GM21825 (cell line): Measurements from ENCODE around the gene TBX21.

Experiments used
- ATAC-seq: cut with Tn5 transposase; IDR thresholded peaks from one replicate; pipeline ENCODE4 v1.9.1; 2021; ENCODE audit warnings: mild to moderate bottlenecking, moderate library complexity; ENCODE audit not compliant: unreplicated experiment

TBX21 gene

GRCh38 chr17:47712330-47713023, 20.6 kb upstream of the TBX21 start:
- no peak for ATAC-seq

GRCh38 chr17:47713980-47714700, 18.9 kb upstream of the TBX21 start:
- no peak for ATAC-seq

DNA sequence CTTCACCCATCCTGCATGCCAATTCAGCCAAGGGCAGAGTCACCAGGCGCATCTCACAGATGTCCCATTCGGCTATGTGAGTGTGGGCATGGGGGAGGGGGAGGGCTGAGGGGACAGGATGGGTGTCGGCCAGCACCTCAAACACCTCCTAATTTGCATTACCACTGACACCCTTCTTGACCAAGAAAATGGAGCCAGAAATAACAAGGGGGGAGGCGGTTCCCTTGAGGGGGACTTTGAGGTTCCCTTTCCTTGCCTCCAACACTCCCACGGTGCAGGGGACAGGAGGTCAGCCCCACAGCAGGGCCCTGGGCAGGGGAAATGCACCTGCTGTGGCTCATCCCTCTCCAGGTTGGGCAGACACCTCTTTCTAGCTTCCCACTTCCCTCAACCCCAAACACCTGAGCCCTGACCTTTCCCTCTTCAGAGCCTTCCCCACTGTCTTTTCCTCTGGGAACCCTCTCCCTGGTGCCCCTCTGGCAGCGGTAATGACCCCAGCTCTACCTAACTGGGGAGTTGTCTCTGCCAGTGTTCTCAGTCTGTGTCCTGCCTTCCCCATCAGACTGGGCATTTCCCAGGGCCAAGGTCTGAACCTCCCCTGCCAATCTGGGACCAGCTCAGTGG, 18.2 kb upstream of the TBX21 start:
- no peak for ATAC-seq

- ATAC-seq, result no peak
Measured at GRCh38 chr17:47715669-47716325, 17.2 kb upstream of the TBX21 start.

DNA sequence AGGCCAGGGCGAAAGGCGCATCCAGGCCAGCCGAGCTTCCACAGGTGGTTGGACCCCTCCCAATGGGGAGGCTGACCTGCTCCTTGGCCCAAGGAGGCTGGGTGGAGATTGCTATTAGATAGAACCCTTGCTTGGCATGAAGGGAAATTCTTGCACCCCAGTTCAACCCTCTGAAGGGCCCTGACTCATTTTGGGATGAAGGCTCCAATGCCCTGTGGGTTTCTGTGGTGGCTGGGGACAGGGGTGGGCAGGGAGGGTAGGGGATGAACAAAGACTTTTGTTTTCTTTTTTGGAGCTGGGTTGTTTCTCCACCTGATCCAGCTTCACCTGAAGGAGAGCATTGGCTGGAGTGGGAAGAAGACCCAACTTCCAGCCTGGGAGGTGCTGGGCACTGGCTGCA, 16.7 kb upstream of the TBX21 start:
- no peak for ATAC-seq

DNA sequence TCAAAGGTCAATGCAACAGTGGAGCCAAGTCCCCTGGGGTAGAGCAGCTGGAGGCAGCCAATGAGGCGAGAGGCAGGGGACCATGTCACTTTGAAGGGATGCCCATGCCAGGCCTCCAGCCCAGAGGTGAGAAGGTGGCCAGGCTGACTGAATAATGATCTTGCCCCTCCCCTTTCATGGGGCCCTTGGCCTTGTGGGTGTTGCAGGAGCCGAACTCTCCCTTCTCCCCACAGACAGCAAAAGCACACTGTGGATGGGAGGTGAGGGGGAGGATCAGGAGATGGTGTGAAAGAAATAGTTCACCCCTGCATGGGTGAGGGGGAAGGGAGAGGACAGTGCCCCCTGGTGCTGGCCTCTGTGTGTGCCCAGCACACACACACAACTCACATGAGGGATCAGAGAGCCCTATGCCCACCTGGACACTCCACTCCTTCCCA, 15.8 kb upstream of the TBX21 start:
- ATAC-seq, result no peak

DNA sequence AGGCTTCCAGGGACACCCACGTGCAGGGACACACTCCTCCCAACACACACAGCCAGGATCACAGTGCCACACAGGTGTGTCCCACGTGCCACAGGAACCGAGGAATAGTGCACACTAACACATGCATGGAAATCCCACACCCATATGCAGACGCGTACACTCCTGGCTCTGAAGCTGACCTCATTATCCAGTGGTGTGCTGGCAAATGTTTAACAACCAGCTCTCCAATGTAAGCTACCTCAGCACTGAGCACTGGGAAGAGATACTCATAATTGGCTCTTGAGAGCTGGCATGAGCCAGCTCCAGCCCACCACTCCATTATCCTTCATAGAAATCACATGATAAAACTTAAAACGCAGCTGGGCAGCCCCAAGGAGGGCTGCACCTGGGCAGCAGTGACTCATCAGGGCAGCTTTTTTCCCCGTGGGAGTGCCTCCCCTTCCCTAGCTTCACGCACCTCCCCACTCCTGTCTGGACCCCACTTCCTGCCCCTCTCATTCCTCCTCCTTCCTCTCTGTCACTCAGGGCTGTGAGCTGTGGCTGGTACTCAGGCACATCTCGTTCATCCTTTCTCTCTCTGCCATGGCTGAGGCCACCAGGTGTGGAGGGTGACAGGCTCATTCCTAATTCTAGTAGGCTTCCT, 14.9 kb upstream of the TBX21 start:
- no peak for ATAC-seq

DNA sequence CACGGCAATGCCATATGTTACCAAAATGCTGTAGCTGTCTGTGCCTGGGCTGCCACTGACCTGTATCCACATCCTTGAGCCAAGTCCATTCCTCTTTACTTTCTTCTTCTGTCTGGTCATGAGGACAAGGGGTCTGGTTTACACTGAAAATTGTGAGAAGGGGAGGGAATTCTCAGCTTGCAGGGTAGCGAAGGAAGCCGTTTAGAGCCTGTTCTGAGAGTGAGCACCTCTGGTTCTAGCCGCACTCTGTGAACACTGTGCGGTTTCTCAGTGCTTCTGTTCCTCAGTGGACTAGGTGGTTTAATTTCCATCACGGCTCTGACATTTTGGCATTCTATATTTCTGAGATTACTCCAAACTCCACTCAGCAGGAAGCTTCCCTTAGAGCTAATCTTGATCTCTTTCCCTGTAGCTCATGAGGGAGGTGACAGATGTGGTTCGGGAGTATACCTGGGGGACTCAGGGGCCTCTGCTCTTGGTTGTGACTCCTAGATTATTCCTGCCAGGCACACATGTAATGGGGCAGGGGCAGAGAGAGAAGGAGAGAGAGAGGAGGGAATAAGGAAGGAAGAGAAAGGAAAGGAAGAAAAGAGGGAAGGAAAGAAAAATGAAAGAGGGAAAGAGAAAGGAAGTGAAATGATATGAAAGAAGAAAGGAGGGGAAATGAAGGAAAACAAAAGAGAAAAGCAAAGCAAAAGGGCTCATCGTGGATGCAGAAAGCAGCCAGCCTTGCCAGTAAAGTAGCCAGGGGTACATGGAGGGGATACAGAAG, 14.2 kb upstream of the TBX21 start:
- ATAC-seq, result no peak

DNA sequence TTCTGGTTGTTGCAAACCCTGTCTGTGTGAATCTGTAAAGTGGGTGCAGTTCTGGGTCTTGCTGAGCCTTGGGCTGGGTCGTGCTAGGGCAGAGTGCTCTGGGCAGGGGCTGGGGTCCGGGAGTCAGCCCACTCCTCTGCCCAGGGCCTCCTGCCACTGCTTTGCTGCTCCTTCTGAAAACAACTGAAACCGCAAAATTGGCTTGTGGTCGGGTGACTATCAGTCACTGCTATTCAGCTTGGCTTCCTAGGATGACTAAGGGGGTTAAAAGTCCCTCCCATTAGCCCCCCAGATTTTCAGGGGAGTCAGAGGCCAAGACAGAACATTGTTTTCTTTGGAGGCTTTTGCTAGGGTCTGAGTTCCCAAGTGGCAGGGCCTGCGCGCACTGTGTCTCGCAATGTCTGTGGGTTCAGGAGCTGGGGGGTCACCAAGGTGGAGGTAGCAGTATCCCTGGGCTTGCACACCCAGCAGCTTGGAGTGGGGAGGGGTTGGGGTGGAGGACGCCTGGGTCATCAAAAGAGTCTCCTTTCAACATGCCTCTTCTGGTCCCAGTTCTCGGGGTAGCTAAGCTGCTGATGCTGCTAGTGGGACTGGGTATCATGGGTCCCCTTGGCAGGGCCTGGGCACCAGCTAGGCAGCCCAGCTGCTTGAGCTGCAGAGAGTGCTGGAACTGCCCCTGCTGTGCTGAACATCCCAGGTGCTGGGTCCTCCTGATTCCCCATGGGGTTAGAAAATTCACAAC, 13.5 kb upstream of the TBX21 start:
- ATAC-seq, result no peak

DNA sequence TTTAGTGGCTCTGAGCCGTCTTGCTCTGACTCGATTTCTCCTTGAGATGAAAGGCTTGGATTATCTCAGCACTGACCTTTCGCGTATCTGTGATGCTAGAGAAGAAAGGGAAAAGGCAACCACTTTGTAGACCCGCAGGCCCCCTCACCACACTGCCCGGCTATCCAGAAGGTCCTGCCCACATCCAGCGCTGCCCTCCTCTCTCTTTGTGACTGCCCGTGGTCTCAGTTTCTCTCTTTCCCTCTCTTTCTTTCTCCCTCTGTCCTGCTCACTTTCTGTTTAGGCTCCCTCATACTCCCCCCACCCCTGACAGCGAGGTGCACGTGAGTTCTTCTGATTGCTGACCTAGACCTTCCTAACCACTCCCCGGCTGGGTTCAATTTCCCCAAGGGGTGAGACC, 12.8 kb upstream of the TBX21 start:
- no peak for ATAC-seq

DNA sequence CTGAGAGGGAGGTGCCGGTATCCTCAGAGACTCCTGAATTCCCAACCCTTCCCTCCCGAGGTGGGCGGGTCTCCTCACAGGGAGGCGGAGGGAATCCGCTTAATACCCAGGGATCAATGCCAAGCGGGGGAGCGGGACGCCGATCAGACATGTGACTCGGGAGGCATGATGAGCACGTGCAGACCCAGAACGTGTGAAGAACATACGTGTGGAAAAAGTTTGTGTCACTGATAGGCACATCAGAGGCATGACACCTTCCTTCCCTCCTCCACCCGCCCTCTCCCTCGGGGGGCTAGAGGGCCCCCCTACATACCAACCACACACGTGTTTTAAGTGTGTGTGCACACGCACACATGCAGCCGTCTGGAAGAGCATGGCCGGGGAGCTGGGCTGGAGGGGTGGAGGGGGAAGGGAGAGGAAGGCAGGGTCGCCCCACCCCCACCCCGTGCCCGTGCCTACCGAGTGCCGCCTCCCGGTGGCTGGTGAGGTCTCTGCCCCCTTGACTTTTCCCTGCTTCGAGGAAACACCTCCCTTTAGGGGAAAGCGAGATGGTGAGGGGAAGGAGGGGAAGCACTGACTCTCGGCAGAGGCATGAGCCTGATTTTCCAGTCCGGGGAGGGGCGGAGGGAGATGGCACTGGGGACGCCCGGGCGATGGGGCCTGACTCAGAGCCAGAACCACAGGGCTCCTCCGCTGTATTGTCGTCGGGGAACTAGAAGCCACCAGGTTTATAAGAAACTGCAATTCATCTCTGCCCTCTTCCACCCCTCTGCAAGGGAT, 12.1 kb upstream of the TBX21 start:
- peak; percentile 33 for ATAC-seq

- ATAC-seq, result no peak
Measured at GRCh38 chr17:47721725-47722124, 11.3 kb upstream of the TBX21 start.

DNA sequence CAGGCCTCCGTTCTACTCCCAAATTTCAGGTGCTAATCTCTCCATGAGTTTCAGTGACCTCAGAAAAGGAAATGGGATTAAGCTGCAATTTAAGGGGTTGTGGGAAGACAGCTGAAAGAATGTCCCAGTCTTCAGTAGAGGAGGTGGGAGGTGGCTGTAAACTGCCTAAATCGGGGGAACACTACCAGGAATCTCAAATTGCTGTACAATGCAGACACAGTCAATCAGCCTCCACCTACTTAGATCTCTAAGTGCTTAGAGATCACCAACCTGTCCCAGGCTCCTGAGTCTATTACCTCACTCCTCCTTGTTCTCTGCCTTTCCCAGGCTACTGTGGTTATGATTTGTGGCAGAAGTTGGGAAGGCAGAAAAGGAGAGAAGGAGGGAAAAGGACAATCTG, 8.3 kb upstream of the TBX21 start:
- no peak for ATAC-seq

DNA sequence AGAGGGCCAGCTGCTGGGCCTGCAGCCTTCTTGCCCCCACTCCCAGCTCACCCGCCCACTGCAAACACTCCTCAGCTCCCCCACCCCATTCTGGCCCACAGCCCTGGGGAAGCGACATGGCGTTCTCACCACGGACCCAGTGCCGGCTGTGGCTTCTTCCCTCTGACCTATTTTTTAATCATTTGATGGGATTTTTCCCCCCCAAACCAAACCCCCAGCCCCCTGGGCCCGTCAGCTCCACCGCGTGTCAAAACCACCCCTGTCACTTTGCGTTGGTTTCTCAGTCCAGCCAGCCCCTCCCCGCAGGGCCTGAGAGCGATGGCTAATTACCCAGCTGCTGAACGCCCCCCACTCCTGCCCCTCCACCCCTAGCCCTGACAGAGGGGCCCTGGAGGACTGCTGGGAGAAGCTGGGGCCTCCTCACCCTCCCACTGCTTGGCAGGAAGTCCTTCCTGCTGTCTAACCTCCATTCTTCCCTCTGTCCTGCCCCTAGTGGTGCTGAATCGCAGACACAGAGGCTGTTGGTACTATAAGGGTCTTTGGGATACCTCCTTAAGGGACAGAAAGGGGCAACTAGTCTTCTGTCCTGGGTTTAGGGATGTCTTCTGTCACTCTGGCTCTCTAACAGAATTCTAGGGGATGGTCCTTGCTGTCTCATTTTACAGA, 7.5 kb upstream of the TBX21 start:
- ATAC-seq, result no peak

DNA sequence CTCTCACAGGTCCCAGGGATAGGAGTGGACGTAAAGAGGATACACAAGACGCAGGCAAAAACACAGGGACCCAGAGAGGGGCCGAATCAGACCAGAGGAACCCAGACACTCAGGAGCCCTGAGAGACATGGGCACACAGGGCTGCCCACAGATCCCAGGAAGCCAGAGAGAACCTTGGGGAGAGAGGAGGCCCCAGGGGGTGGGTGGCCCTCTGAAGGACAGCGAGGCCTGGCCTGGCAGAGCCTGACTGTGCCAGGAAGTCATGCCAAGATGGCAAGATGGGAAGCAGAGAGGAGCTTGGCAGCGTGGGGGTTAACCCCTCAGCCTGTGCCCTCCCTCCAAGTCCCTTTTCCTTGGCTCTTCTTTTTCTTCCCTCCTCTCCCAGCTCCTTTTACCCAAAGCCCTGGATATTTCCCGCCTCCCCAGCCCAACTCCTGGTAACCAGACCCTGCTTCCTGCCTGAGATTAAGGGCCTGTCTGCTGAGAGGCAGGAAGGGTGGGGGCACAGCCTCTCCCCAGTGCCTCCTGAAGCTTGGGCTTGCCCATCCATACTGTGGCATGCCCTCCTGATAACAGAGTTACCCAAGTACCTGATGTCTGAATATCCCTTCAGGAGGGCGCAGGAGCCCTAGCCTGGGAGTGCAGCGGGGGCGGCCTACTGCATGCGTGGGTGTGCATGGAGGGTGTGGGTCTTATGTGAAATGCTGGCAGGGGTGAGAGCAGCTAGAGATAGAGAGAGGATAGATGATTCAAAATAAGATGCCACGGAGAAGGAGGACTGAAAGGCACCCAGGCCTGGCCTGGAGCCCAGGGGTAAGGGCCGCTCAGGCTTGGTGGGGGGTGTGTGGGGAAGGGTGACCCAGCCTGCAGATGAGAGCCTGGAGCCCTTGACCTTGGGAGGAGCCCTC, 6.0 kb upstream of the TBX21 start:
- ATAC-seq, result no peak

DNA sequence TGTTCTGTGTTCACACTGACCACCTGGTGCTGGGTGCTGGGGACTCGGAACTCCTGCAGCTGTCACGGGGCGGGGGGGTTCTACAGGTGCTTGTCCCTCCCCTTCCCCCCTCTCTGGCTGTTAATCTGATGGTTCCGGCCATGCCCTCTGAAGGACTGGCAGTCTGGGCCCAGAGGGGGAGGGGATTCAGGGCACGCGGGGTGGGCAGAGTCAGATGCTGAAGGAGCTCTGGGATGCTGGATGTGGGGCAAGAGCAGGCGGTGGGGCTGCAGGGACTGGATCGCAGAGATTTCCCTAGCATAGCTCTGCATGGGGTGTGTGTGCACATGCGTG, 5.4 kb upstream of the TBX21 start:
- ATAC-seq, result no peak

GRCh38 chr17:47728214-47728877, 4.7 kb upstream of the TBX21 start:
- ATAC-seq, result no peak
